Liver (tissue), 3 donors: ENCODE data around the gene SNX10.

ENCODE experiments used
- ATF3 ChIP-seq: IDR thresholded peaks from 2 replicates; pipeline ENCODE4 v1.6.1; 2016; ENCODE audit warnings: antibody characterized with exemption
- CTCF ChIP-seq: fragments of 150-350 bp; IDR thresholded peaks from 2 replicates; pipeline ENCODE4 v1.5.1; 2017; ENCODE audit warnings: improper control_type of control experiment, low read depth, low read length; ENCODE audit not compliant: missing input control
- TAF1 ChIP-seq: conservative IDR thresholded peaks from 2 replicates; pipeline ENCODE4 v1.6.1; 2016; ENCODE audit warnings: antibody characterized with exemption, mild to moderate bottlenecking
- YY1 ChIP-seq: IDR thresholded peaks from 2 replicates; pipeline ENCODE4 v1.6.1; 2016; ENCODE audit warnings: antibody characterized with exemption, mild to moderate bottlenecking
- ZBTB33 ChIP-seq: IDR thresholded peaks from 2 replicates; pipeline ENCODE4 v1.6.1; 2016; ENCODE audit warnings: antibody characterized with exemption
- TF ChIP-seq, protein P1 (sequence below): IDR thresholded peaks from 2 replicates; pipeline ENCODE4 v1.6.1; 2016; ENCODE audit warnings: antibody characterized with exemption, mild to moderate bottlenecking
- donor health status: healthy.
- donor health status: healthy.

GRCh38 chr7:26291251-26291650 lies 411 bp upstream of the SNX10 start:
- TF ChIP-seq, protein P1, sequence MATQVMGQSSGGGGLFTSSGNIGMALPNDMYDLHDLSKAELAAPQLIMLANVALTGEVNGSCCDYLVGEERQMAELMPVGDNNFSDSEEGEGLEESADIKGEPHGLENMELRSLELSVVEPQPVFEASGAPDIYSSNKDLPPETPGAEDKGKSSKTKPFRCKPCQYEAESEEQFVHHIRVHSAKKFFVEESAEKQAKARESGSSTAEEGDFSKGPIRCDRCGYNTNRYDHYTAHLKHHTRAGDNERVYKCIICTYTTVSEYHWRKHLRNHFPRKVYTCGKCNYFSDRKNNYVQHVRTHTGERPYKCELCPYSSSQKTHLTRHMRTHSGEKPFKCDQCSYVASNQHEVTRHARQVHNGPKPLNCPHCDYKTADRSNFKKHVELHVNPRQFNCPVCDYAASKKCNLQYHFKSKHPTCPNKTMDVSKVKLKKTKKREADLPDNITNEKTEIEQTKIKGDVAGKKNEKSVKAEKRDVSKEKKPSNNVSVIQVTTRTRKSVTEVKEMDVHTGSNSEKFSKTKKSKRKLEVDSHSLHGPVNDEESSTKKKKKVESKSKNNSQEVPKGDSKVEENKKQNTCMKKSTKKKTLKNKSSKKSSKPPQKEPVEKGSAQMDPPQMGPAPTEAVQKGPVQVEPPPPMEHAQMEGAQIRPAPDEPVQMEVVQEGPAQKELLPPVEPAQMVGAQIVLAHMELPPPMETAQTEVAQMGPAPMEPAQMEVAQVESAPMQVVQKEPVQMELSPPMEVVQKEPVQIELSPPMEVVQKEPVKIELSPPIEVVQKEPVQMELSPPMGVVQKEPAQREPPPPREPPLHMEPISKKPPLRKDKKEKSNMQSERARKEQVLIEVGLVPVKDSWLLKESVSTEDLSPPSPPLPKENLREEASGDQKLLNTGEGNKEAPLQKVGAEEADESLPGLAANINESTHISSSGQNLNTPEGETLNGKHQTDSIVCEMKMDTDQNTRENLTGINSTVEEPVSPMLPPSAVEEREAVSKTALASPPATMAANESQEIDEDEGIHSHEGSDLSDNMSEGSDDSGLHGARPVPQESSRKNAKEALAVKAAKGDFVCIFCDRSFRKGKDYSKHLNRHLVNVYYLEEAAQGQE: no peak
- TF ChIP-seq CTCF: no peak
- TF ChIP-seq TAF1: no peak
- no peak for TF ChIP-seq ZBTB33
- no peak for TF ChIP-seq ATF3
- no peak for TF ChIP-seq YY1
